H9 (cell line): Measurements from ENCODE around the gene SPINK13. TPM values are rescaled to one million over a fixed set of nuclear protein-coding genes. Genes with fewer than 3 reads are reported as not detected.

Experiments used
- DNase-seq: peaks from one replicate; pipeline ENCODE4 v3.0.0-alpha.2; 2017
- H2AFZ ChIP-seq: one replicate; pipeline ENCODE4 v1.6.1; 2013; ENCODE audit warnings: mild to moderate bottlenecking, low read length, control low read depth, moderate library complexity
- H2AK5ac ChIP-seq: 2 replicates; pipeline ENCODE4 v1.6.1; 2013; ENCODE audit warnings: low read length, control low read depth, mixed read lengths; ENCODE audit not compliant: insufficient read length
- H2BK120ac ChIP-seq: one replicate; pipeline ENCODE4 v1.6.1; 2013; ENCODE audit warnings: low read depth, mild to moderate bottlenecking, low read length, control low read depth, inconsistent platforms; ENCODE audit not compliant: poor library complexity, severe bottlenecking
- H2BK12ac ChIP-seq: 2 replicates; pipeline ENCODE4 v1.6.1; 2013; ENCODE audit warnings: low read length, control low read depth, mixed read lengths, low read depth; ENCODE audit not compliant: insufficient read length
- H2BK15ac ChIP-seq: 2 replicates; pipeline ENCODE4 v1.6.1; 2013; ENCODE audit warnings: low read depth, low read length, control low read depth
- H2BK20ac ChIP-seq: one replicate; pipeline ENCODE4 v1.6.1; 2013; ENCODE audit warnings: low read depth, mild to moderate bottlenecking, low read length, control low read depth, inconsistent platforms; ENCODE audit not compliant: poor library complexity, severe bottlenecking
- H2BK5ac ChIP-seq: 2 replicates; pipeline ENCODE4 v1.6.1; 2013; ENCODE audit warnings: low read length, control low read depth, mixed read lengths; ENCODE audit not compliant: insufficient read length
- H3K14ac ChIP-seq: 2 replicates; pipeline ENCODE4 v1.6.1; 2013; ENCODE audit warnings: low read length, control low read depth; ENCODE audit not compliant: insufficient read depth
- H3K18ac ChIP-seq: 2 replicates; pipeline ENCODE4 v1.6.1; 2013; ENCODE audit warnings: low read depth, mild to moderate bottlenecking, mixed read lengths, low read length, control low read depth; ENCODE audit not compliant: insufficient read length
- H3K23ac ChIP-seq: 2 replicates; pipeline ENCODE4 v1.6.1; 2013; ENCODE audit warnings: low read length, control low read depth, mixed read lengths, low read depth; ENCODE audit not compliant: insufficient read length
- H3K23me2 ChIP-seq: 2 replicates; pipeline ENCODE4 v1.6.1; 2013; ENCODE audit warnings: low read depth, mild to moderate bottlenecking, mixed read lengths, low read length, control low read depth; ENCODE audit not compliant: insufficient read length, poor library complexity, severe bottlenecking
- H3K27ac ChIP-seq: 2 replicates; pipeline ENCODE4 v1.5.1; 2013; ENCODE audit warnings: low read length, control low read depth, mixed read lengths, low read depth; ENCODE audit not compliant: insufficient read length
- H3K27me3 ChIP-seq: 2 replicates; pipeline ENCODE4 v1.6.1; 2013; ENCODE audit warnings: low read length, control low read depth, inconsistent platforms; ENCODE audit not compliant: insufficient read depth
- H3K4ac ChIP-seq: 2 replicates; pipeline ENCODE4 v1.6.1; 2013; ENCODE audit warnings: low read depth, mild to moderate bottlenecking, control low read depth, inconsistent platforms, low read length, moderate library complexity
- H3K4me1 ChIP-seq: 2 replicates; pipeline ENCODE4 v1.6.1; 2013; ENCODE audit warnings: low read length, control low read depth, inconsistent platforms; ENCODE audit not compliant: insufficient read depth
- H3K4me2 ChIP-seq: 2 replicates; pipeline ENCODE4 v1.6.1; 2013; ENCODE audit warnings: low read length, control low read depth, mixed read lengths; ENCODE audit not compliant: insufficient read length, insufficient read depth
- H3K56ac ChIP-seq: 2 replicates; pipeline ENCODE4 v1.6.1; 2013; ENCODE audit warnings: low read depth, mild to moderate bottlenecking, mixed read lengths, low read length, control low read depth; ENCODE audit not compliant: insufficient read length
- H3K79me1 ChIP-seq: 2 replicates; pipeline ENCODE4 v1.6.1; 2013; ENCODE audit warnings: low read depth, mild to moderate bottlenecking, moderate library complexity, low read length, control low read depth, inconsistent platforms; ENCODE audit not compliant: insufficient read depth, poor library complexity, severe bottlenecking
- H3K79me2 ChIP-seq: 2 replicates; pipeline ENCODE4 v1.6.1; 2013; ENCODE audit warnings: low read length, control low read depth, inconsistent platforms; ENCODE audit not compliant: insufficient read depth
- H3K9ac ChIP-seq: 2 replicates; pipeline ENCODE4 v1.6.1; 2013; ENCODE audit warnings: low read length, control low read depth, mixed read lengths; ENCODE audit not compliant: insufficient read length; ENCODE audit errors: extremely low read depth
- H3K9me3 ChIP-seq: one replicate; pipeline ENCODE4 v1.6.1; 2013; ENCODE audit warnings: low read depth, low read length, inconsistent platforms; ENCODE audit not compliant: control insufficient read depth
- H3T11ph ChIP-seq: one replicate; pipeline ENCODE4 v1.6.1; 2013; ENCODE audit warnings: mild to moderate bottlenecking, low read length, control low read depth, inconsistent platforms
- H4K20me1 ChIP-seq: one replicate; pipeline ENCODE4 v1.6.1; 2013; ENCODE audit not compliant: control insufficient read depth, insufficient read length, insufficient read depth
- H4K5ac ChIP-seq: 2 replicates; pipeline ENCODE4 v1.6.1; 2013; ENCODE audit warnings: low read depth, mild to moderate bottlenecking, mixed read lengths, low read length, control low read depth; ENCODE audit not compliant: insufficient read length
- H4K8ac ChIP-seq: replicated peaks from 2 replicates; pipeline ENCODE4 v1.6.1; 2013; ENCODE audit warnings: low read length, control low read depth, mixed read lengths, low read depth; ENCODE audit not compliant: insufficient read length
- H4K91ac ChIP-seq: 2 replicates; pipeline ENCODE4 v1.6.1; 2013; ENCODE audit warnings: low read depth, mild to moderate bottlenecking, moderate library complexity, mixed read lengths, low read length, control low read depth; ENCODE audit not compliant: insufficient read length
- H3K27ac Mint-ChIP-seq, 3 experiments: 2 replicates in 2 of 3; 3 replicates in 1 of 3; pipeline ENCODE4 v1.8.0; 2020 to 2021; ENCODE audit warnings: mixed read lengths in 3 of 3, mild to moderate bottlenecking in 1 of 3, moderate library complexity in 1 of 3
- H3K27me3 Mint-ChIP-seq: 2 replicates; pipeline ENCODE4 v1.8.0; 2021; ENCODE audit warnings: low read depth, mild to moderate bottlenecking, moderate library complexity, mixed read lengths
- H3K36me3 Mint-ChIP-seq, 3 experiments: 2 replicates in 2 of 3; 3 replicates in 1 of 3; pipeline ENCODE4 v1.8.0; 2020 to 2021; ENCODE audit warnings: low read depth in 3 of 3, mixed read lengths in 3 of 3; ENCODE audit not compliant: insufficient read depth in 1 of 3
- H3K4me1 Mint-ChIP-seq, 2 experiments: 2 replicates each; pipeline ENCODE4 v1.8.0; 2020; ENCODE audit warnings: mixed read lengths in 2 of 2
- H3K4me3 Mint-ChIP-seq, 2 experiments: 2 replicates in 1 of 2; 3 replicates in 1 of 2; pipeline ENCODE4 v1.8.0; 2020 to 2021; ENCODE audit warnings: mild to moderate bottlenecking in 2 of 2, mixed read lengths in 2 of 2, moderate library complexity in 1 of 2
- H3K9me3 Mint-ChIP-seq, 2 experiments: 2 replicates in 1 of 2; 3 replicates in 1 of 2; pipeline ENCODE4 v1.8.0; 2020; ENCODE audit warnings: mild to moderate bottlenecking in 2 of 2, mixed read lengths in 2 of 2, moderate library complexity in 1 of 2
- WGBS: extraction: QIAGEN DNeasy Blood & Tissue Kit; methylation state at CpG from one replicate; pipeline ENCODE4 v1.1.7; 2013; ENCODE audit warnings: missing lambda C conversion rate, low lambda C conversion rate, mixed read lengths; ENCODE audit not compliant: insufficient read length; ENCODE audit errors: extremely low coverage; 5-methylcytosine and 5-hydroxymethylcytosine counted together
- total RNA-seq: library from RNA; stranded (reverse); gene quantifications from 2 replicates; pipeline ENCODE4 v1.2.1, GENCODE V29; 2021
- TF ChIP-seq, protein P1 (sequence below): fragments of 200-600 bp; sonication (generic); conservative IDR thresholded peaks from 3 replicates; pipeline ENCODE4 v1.8.0; 2021; ENCODE audit warnings: antibody characterized with exemption, mild to moderate bottlenecking

Gene SPINK13
- total RNA-seq, 1 experiment from 2014 or later, result not detected

DNA sequence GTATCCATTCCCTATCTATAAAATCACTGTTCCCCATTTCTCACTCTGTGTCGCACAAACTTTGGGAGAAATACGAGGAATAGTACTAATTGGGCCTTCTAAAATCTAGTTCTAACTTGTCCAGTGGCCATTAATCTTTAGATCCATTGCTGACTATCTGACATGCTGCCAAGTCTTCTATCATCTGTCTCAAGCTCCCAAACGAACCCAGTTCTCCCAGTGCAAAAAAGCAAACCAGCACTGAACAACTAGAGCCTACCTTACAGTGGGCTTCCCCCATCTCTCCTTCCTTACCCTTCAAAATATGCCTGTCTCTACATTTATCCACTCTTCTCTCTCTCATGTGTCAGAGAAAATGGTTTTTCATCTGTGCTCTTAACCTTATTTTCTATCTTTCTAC, 40.4 kb downstream of the SPINK13 start:
- no CpG with 5 or more reads among the region's 3 CpGs for WGBS

More for the DNA sequence above, 40.4 kb downstream of the SPINK13 start:
- Histone ChIP-seq H3K4me2 (no peak overlapping the region), H3K79me1 (no peaks in the 10 kb centered on the region), H2BK5ac (no peak overlapping the region), H4K8ac (no peak overlapping the region), H2AFZ (no peak overlapping the region), H4K20me1 (no peaks in the 10 kb centered on the region), H3K9me3 (no peaks in the 10 kb centered on the region), H3K79me2 (no peaks in the 10 kb centered on the region), H2BK12ac (no peak overlapping the region), H4K5ac (no peak overlapping the region), H3K23me2 (no peaks in the 10 kb centered on the region), H3K4ac (no peak overlapping the region), H3K9ac (no peak overlapping the region), H4K91ac (no peak overlapping the region), H2AK5ac (no peak overlapping the region), H3K27ac (no peak overlapping the region), H3K27me3 (no peaks in the 10 kb centered on the region), H2BK20ac (no peak overlapping the region), H3K23ac (no peak overlapping the region), H2BK15ac (no peak overlapping the region), H2BK120ac (no peak overlapping the region), H3K4me1 (no peaks in the 10 kb centered on the region), H3K18ac (no peak overlapping the region), H3K56ac (no peak overlapping the region), H3T11ph (no peak overlapping the region), H3K14ac (no peak overlapping the region)
- Mint-ChIP-seq H3K27ac (no peak overlapping the region), H3K36me3 (peaks cover 0 to 2% (median 0%) of the 10 kb centered on the region in 3 experiments; a peak in 2 of 7 replicates), H3K27me3 (peaks cover 8% of the 10 kb centered on the region), H3K4me3 (no peak overlapping the region), H3K9me3 (peaks cover 4 to 16% of the 10 kb centered on the region in 2 experiments), H3K4me1 (peaks cover 2 to 3% of the 10 kb centered on the region in 2 experiments; a peak in 1 of 4 replicates)
- DNase-seq, result no peak
- TF ChIP-seq, protein P1, sequence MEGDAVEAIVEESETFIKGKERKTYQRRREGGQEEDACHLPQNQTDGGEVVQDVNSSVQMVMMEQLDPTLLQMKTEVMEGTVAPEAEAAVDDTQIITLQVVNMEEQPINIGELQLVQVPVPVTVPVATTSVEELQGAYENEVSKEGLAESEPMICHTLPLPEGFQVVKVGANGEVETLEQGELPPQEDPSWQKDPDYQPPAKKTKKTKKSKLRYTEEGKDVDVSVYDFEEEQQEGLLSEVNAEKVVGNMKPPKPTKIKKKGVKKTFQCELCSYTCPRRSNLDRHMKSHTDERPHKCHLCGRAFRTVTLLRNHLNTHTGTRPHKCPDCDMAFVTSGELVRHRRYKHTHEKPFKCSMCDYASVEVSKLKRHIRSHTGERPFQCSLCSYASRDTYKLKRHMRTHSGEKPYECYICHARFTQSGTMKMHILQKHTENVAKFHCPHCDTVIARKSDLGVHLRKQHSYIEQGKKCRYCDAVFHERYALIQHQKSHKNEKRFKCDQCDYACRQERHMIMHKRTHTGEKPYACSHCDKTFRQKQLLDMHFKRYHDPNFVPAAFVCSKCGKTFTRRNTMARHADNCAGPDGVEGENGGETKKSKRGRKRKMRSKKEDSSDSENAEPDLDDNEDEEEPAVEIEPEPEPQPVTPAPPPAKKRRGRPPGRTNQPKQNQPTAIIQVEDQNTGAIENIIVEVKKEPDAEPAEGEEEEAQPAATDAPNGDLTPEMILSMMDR, result no peak
